Coronary artery (tissue), 2 donors: ENCODE results near the gene AKAP13.

ENCODE experiments used
- DNase-seq: peaks from one replicate; pipeline ENCODE4 v3.0.0-alpha.2; 2017; ENCODE audit warnings: low spot score
- H3K27ac ChIP-seq, 2 donors: fragments of 200-600 bp; sonication (generic); one replicate each; pipeline ENCODE4 v1.5.1; 2016 to 2019
- H3K4me3 ChIP-seq: fragments of 200-600 bp; sonication (generic); 2 replicates; pipeline ENCODE4 v1.5.1; 2016; ENCODE audit warnings: mild to moderate bottlenecking, moderate library complexity
- CTCF ChIP-seq: fragments of 200-600 bp; sonication (generic); IDR thresholded peaks from one replicate; pipeline ENCODE4 v1.5.1; 2019; ENCODE audit warnings: antibody characterized with exemption

Gene AKAP13

DNA sequence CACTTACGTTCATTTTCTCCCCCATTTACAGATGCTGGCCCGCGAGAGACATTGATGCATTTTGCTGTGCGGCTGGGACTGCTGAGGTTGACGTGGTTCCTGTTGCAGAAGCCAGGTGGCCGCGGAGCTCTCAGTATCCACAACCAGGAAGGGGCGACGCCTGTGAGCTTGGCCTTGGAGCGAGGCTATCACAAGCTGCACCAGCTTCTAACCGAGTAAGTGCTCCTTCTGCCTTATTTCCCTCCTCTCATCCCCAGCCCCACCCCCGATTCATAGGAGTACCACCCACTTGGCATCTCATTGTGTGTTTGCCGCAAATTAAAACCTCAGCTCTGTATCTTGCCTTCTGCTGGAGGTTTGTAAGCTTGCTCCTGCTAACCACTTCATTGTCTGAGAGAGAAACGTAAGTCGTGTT, 163.3 kb downstream of the AKAP13 start:
- peak overlapping the region; percentile 28 for H3K4me3 ChIP-seq
- H3K27ac ChIP-seq, result peak overlapping the region in 1 of 2 donors; percentile 62
- no peak for DNase-seq
- no peak for TF ChIP-seq CTCF

DNA sequence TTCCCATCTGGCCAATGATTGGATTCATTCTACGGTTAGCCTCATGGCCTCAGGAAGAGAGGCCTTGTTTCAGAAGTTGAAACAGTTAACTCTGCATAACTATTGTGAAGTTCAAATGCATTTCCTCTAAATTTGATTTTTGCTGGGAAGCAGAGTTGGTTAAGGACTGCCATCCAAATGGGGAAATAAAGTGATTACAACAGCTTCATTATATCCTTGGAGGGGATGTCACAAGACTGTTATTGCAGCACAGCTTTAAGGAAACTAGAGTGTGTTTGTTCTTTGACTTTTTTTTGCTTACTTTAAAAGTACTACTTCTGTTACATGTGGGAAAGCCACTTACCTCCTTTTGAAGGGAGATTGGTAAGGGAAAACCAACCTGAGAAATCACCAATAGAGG, 164.8 kb downstream of the AKAP13 start:
- Histone ChIP-seq H3K4me3 (peak overlapping the region; percentile 27), H3K27ac (peak overlapping the region; percentile 4 to 74)
- TF ChIP-seq CTCF, result no peak
- no peak for DNase-seq

DNA sequence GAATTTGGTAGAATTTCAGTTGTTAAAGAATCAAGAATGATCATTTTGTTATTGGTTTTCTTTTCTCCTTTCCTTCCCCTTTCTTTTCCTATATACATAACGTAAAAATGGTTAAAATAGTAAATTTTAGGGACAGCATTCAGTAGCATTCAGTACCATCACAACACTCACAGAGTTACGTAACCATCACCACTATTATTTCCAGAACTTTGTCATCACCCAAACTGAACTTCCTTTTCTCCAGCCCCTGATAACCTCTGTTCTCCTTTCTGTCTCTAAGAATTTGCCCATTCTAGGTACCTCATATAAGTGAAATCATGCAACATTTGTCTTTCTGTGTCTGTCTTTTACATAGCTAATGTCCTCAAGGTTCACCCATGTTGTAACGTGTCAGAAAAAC, 165.3 kb downstream of the AKAP13 start:
- TF ChIP-seq CTCF, result no peak
- no peak for DNase-seq
- peak overlapping the region in 1 of 2 donors; percentile 74 for H3K27ac ChIP-seq
- peak overlapping the region; percentile 27 for H3K4me3 ChIP-seq

DNA sequence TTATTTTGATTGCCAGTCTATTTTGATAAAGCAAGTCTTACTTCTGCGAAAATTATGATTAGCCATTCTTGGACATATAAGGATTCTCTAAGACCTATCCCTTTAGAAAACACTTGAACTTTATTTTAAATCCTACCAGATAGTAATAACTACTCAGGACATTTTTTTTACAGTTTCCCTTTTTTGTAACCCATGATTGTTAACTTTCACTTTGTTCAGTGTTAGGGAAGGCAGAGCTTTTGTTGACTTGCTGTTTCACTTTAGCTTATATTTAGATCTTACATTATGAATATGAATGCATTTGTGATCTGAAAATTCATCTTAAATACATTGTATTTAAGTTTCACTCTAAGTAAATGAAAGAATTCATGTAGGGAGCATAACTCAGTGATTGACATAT, 167.0 kb downstream of the AKAP13 start:
- DNase-seq, result no peak
- no peak for TF ChIP-seq CTCF
- Histone ChIP-seq H3K27ac (no peak overlapping the region), H3K4me3 (no peak overlapping the region)

DNA sequence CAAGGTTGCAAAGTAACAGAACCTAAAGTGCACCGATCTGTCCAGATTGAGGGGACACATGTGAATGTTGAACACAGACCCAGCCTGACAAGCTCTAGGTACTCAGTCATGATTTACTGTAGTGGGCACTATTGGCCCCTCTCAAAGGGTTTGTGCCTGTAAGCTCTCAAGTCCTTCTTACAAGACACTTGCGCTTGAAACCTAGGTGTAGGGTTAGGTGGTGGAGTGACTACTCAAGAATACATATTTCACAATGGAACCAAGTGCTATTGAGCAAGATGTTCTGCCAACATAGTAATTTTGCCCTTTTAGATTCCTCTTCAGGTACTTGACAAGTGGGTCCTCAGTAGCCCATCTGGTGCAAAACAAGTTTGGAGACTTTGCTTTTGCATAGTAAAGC, 169.9 kb downstream of the AKAP13 start:
- DNase-seq, result no peak
- H3K4me3 ChIP-seq, result no peak overlapping the region
- no peak overlapping the region for H3K27ac ChIP-seq
- no peak for TF ChIP-seq CTCF

GRCh38 chr15:85551221-85551832, 170.9 kb downstream of the AKAP13 start:
- Histone ChIP-seq H3K4me3 (no peak overlapping the region), H3K27ac (no peak overlapping the region)
- no peak for DNase-seq
- no peak for TF ChIP-seq CTCF

DNA sequence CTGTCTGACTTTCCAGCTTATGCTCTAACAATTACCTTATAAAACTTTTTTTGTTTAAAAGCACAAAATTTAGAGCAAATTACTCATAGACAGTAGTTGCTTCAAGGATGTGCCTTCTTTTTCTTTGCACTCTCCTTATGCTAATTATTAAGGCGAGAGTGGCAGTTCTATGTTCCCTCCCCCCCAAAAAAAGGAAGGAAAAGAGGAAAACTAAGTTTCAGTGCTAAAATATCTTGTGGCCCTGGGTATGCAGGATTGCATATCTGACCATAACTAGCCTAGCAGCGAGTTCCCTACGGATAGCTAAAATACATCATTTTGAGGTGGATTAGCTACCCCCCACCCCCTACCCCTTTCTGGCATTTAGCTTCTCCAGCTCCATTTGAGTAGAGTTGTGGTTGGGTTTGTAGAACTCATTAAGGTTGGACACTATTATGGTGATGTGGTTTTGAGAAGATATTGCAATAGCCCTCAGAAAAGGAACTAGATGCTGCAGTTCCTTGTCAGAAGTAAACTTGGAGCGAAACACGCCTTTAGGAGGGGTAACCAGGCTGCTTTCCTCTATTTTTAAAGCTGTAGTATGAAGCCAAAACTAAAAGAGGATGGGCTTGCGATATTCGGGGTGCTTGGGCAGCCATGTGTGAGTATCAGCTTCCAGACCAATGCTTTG, 174.6 kb downstream of the AKAP13 start:
- Histone ChIP-seq H3K4me3 (no peak overlapping the region), H3K27ac (peak overlapping the region in 1 of 2 donors; percentile 38)
- DNase-seq, result no peak
- TF ChIP-seq CTCF, result no peak
